ENCODE results near the gene LRRC41.
"Not testable (repeated sequence)": the region's sequence is repeated elsewhere in the genome, so short reads cannot be mapped to it uniquely, and the experiment has no call there.

The LRRC41 gene

GRCh38 chr1:46335081-46335480, 31.7 kb upstream of the LRRC41 start:
- Histone ChIP-seq H3K36me3 (replicated peaks; ENCODE audit: insufficient read depth, low read length) (no peaks in the 10 kb centered on the region), H3K9ac (ENCODE audit: low read length) (no peak overlapping the region), H3K27me3 (replicated peaks; ENCODE audit: insufficient read depth, low read length) (no peaks in the 10 kb centered on the region), H3K27ac (ENCODE audit: low read length) (no peak overlapping the region), H3K79me2 (ENCODE audit: low read length) (peaks cover 4% of the 10 kb centered on the region), H3K4me2 (ENCODE audit: low read depth, low read length) (no peak overlapping the region), H3F3A (ENCODE audit: insufficient read depth, low read length) (peaks cover 27% of the 10 kb centered on the region), H3K9me3 (replicated peaks; ENCODE audit: insufficient read depth, low read length) (no peaks in the 10 kb centered on the region), H3K9me2 (replicated peaks; ENCODE audit: insufficient read depth, low read length) (no peaks in the 10 kb centered on the region), H3K4me1 (ENCODE audit: low read length) (peaks cover 25% of the 10 kb centered on the region), H2AFZ (ENCODE audit: low read length) (no peak overlapping the region), H4K20me1 (ENCODE audit: insufficient read depth, low read length) (no peaks in the 10 kb centered on the region), H3K4me3 (ENCODE audit: low read length) (no peak overlapping the region)
- DNase-seq: no peak
- TF ChIP-seq EZH2phosphoT487 (IDR thresholded peaks at IDR 0.05; ENCODE audit: low read length): no peak
- no peak for TF ChIP-seq EZH2 (optimal IDR thresholded peaks at IDR 0.05; ENCODE audit: low read depth, low read length)

- TF ChIP-seq EZH2 (optimal IDR thresholded peaks at IDR 0.05; ENCODE audit: low read depth, low read length): no peak
- no peak for TF ChIP-seq CTCF (IDR thresholded peaks at IDR 0.05; ENCODE audit: low read length)
- no peak for TF ChIP-seq EZH2phosphoT487 (IDR thresholded peaks at IDR 0.05; ENCODE audit: low read length)
Observed at GRCh38 chr1:46334030-46334384, 30.6 kb upstream of the LRRC41 start.

GRCh38 chr1:46333300-46334029, 30.0 kb upstream of the LRRC41 start:
- Histone ChIP-seq H3K36me3 (replicated peaks; ENCODE audit: insufficient read depth, low read length) (no peaks in the 10 kb centered on the region), H3K4me1 (ENCODE audit: low read length) (peaks cover 20% of the 10 kb centered on the region), H3K4me2 (ENCODE audit: low read depth, low read length) (peak overlapping the region; percentile 94), H2AFZ (ENCODE audit: low read length) (peak overlapping the region; percentile 94), H3K79me2 (ENCODE audit: low read length) (peaks cover 14% of the 10 kb centered on the region), H3K27me3 (replicated peaks; ENCODE audit: insufficient read depth, low read length) (no peaks in the 10 kb centered on the region), H3K9me2 (replicated peaks; ENCODE audit: insufficient read depth, low read length) (no peaks in the 10 kb centered on the region), H3K9me3 (replicated peaks; ENCODE audit: insufficient read depth, low read length) (no peaks in the 10 kb centered on the region), H4K20me1 (ENCODE audit: insufficient read depth, low read length) (no peaks in the 10 kb centered on the region), H3F3A (ENCODE audit: insufficient read depth, low read length) (peaks cover 27% of the 10 kb centered on the region), H3K9ac (ENCODE audit: low read length) (peak overlapping the region; percentile 47; the same call in 1 of the 2 replicates), H3K4me3 (ENCODE audit: low read length) (peak overlapping the region; percentile 36), H3K27ac (ENCODE audit: low read length) (peak overlapping the region; percentile 92; the same call in 1 of the 2 replicates)
- no peak for TF ChIP-seq EZH2 (optimal IDR thresholded peaks at IDR 0.05; ENCODE audit: low read depth, low read length)
- TF ChIP-seq CTCF (IDR thresholded peaks at IDR 0.05; ENCODE audit: low read length): peak; percentile 43
- peak; percentile 69 for DNase-seq

More at GRCh38 chr1:46334030-46334384, 30.6 kb upstream of the LRRC41 start:
- H3K27me3 ChIP-seq (replicated peaks; ENCODE audit: insufficient read depth, low read length): no peaks in the 10 kb centered on the region
- no peak overlapping the region for H3K9ac ChIP-seq (ENCODE audit: low read length)
- H3F3A ChIP-seq (ENCODE audit: insufficient read depth, low read length): peaks cover 27% of the 10 kb centered on the region
- no peaks in the 10 kb centered on the region for H3K9me3 ChIP-seq (replicated peaks; ENCODE audit: insufficient read depth, low read length)
- no peaks in the 10 kb centered on the region for H4K20me1 ChIP-seq (ENCODE audit: insufficient read depth, low read length)
- H3K27ac ChIP-seq (ENCODE audit: low read length): no peak overlapping the region
- no peaks in the 10 kb centered on the region for H3K36me3 ChIP-seq (replicated peaks; ENCODE audit: insufficient read depth, low read length)
- H3K79me2 ChIP-seq (ENCODE audit: low read length): peaks cover 9% of the 10 kb centered on the region
- no peak for DNase-seq
- peak overlapping the region; percentile 94; the same call in 1 of the 2 replicates for H2AFZ ChIP-seq (ENCODE audit: low read length)
- H3K4me1 ChIP-seq (ENCODE audit: low read length): peaks cover 20% of the 10 kb centered on the region
- no peak overlapping the region for H3K4me2 ChIP-seq (ENCODE audit: low read depth, low read length)
- no peaks in the 10 kb centered on the region for H3K9me2 ChIP-seq (replicated peaks; ENCODE audit: insufficient read depth, low read length)
- no peak overlapping the region for H3K4me3 ChIP-seq (ENCODE audit: low read length)

GRCh38 chr1:46331786-46332540, 28.5 kb upstream of the LRRC41 start:
- not testable (repeated sequence) for H3K27me3 ChIP-seq (replicated peaks; ENCODE audit: insufficient read depth, low read length); H3K9me2 ChIP-seq (replicated peaks; ENCODE audit: insufficient read depth, low read length); H4K20me1 ChIP-seq (ENCODE audit: insufficient read depth, low read length); H3K9me3 ChIP-seq (replicated peaks; ENCODE audit: insufficient read depth, low read length); H3K36me3 ChIP-seq (replicated peaks; ENCODE audit: insufficient read depth, low read length)
- H3F3A ChIP-seq (ENCODE audit: insufficient read depth, low read length): peaks cover 27% of the 10 kb centered on the region
- peaks cover 28% of the 10 kb centered on the region for H3K79me2 ChIP-seq (ENCODE audit: low read length)
- H3K9ac ChIP-seq (ENCODE audit: low read length): peak overlapping the region; percentile 61
- peak; percentile 39 for DNase-seq
- H2AFZ ChIP-seq (ENCODE audit: low read length): peak overlapping the region; percentile 70
- H3K4me3 ChIP-seq (ENCODE audit: low read length): peak overlapping the region; percentile 49
- peak overlapping the region; percentile 94 for H3K4me2 ChIP-seq (ENCODE audit: low read depth, low read length)
- H3K4me1 ChIP-seq (ENCODE audit: low read length): peaks cover 21% of the 10 kb centered on the region
- peak overlapping the region; percentile 92 for H3K27ac ChIP-seq (ENCODE audit: low read length)

GRCh38 chr1:46330381-46330780, 27.0 kb upstream of the LRRC41 start:
- Histone ChIP-seq H3K27ac (ENCODE audit: low read length) (peak overlapping the region; percentile 35; the same call in 1 of the 2 replicates), H3K4me2 (ENCODE audit: low read depth, low read length) (peak overlapping the region; percentile 94; the same call in 1 of the 2 replicates), H3K79me2 (ENCODE audit: low read length) (peaks cover 34% of the 10 kb centered on the region), H3F3A (ENCODE audit: insufficient read depth, low read length) (peaks cover 34% of the 10 kb centered on the region), H3K4me1 (ENCODE audit: low read length) (peaks cover 29% of the 10 kb centered on the region)
- H3K9me2 ChIP-seq (replicated peaks; ENCODE audit: insufficient read depth, low read length); H3K36me3 ChIP-seq (replicated peaks; ENCODE audit: insufficient read depth, low read length); H4K20me1 ChIP-seq (ENCODE audit: insufficient read depth, low read length); H2AFZ ChIP-seq (ENCODE audit: low read length); H3K27me3 ChIP-seq (replicated peaks; ENCODE audit: insufficient read depth, low read length); H3K9ac ChIP-seq (ENCODE audit: low read length); DNase-seq; H3K4me3 ChIP-seq (ENCODE audit: low read length); H3K9me3 ChIP-seq (replicated peaks; ENCODE audit: insufficient read depth, low read length): not testable (repeated sequence)

GRCh38 chr1:46329807-46330206, 26.4 kb upstream of the LRRC41 start:
- not testable (repeated sequence) for H3K9me2 ChIP-seq (replicated peaks; ENCODE audit: insufficient read depth, low read length); H3K4me3 ChIP-seq (ENCODE audit: low read length); H2AFZ ChIP-seq (ENCODE audit: low read length); H3K27me3 ChIP-seq (replicated peaks; ENCODE audit: insufficient read depth, low read length); DNase-seq; H4K20me1 ChIP-seq (ENCODE audit: insufficient read depth, low read length); H3K27ac ChIP-seq (ENCODE audit: low read length); H3K9me3 ChIP-seq (replicated peaks; ENCODE audit: insufficient read depth, low read length); H3K9ac ChIP-seq (ENCODE audit: low read length); H3K4me2 ChIP-seq (ENCODE audit: low read depth, low read length); H3K36me3 ChIP-seq (replicated peaks; ENCODE audit: insufficient read depth, low read length)
- Histone ChIP-seq H3F3A (ENCODE audit: insufficient read depth, low read length) (peaks cover 40% of the 10 kb centered on the region), H3K4me1 (ENCODE audit: low read length) (peaks cover 29% of the 10 kb centered on the region), H3K79me2 (ENCODE audit: low read length) (peaks cover 34% of the 10 kb centered on the region)
